Measurements from ENCODE around the gene TTC7B.

Gene TTC7B

DNA sequence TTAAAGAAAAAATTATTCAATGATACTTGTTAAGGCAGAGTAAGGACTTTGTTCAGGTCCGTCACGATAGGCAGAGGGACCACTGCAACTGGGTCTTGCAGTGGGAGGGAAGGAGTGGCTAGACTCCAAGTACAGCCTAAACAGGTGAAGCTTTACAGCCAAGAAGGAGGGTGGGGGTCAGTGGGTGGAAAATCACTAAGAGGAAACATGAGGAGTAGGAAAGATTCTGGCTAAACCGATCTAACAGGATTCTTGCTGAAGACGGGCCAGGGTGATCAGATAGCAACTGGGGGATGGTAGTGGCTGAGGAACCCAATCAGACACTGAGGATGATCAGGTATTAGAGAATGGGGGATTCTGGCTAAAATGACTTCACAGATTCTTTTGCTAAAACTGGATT is 100.2 kb downstream of the TTC7B start:
- H3K4ac ChIP-seq (ENCODE audit: low read depth, low read length), result no peak overlapping the region
- peaks cover 10% of the 10 kb centered on the region for H3K4me1 ChIP-seq (ENCODE audit: control insufficient read depth, low read depth, low read length)
- no peak overlapping the region for H4K8ac ChIP-seq (ENCODE audit: low read depth, low read length)
- H3K27me3 ChIP-seq (ENCODE audit: insufficient read depth, low read length, poor library complexity), result no peaks in the 10 kb centered on the region
- H3K9ac ChIP-seq (ENCODE audit: low read length), result no peak overlapping the region
- H2AK5ac ChIP-seq (ENCODE audit: low read length), result no peak overlapping the region
- no peaks in the 10 kb centered on the region for H3K79me1 ChIP-seq (ENCODE audit: low read length)
- DNase-seq, result peak; percentile 69
- H3K79me2 ChIP-seq (ENCODE audit: control insufficient read depth, insufficient read depth, low read length), result no peaks in the 10 kb centered on the region
- H3K56ac ChIP-seq (ENCODE audit: low read length), result no peak overlapping the region
- no peaks in the 10 kb centered on the region for H3K36me3 ChIP-seq (ENCODE audit: control insufficient read depth, insufficient read depth, low read length)
- H2BK120ac ChIP-seq (ENCODE audit: low read depth, low read length), result no peak overlapping the region
- no peak overlapping the region for H3K4me3 ChIP-seq (ENCODE audit: low read length)
- H2BK5ac ChIP-seq (ENCODE audit: low read length), result no peak overlapping the region
- H4K5ac ChIP-seq (ENCODE audit: low read length), result no peak overlapping the region
- no peak overlapping the region for H3K18ac ChIP-seq (ENCODE audit: low read length)
- H2BK15ac ChIP-seq (replicated peaks; ENCODE audit: low read depth), result no peak overlapping the region
- no peak overlapping the region for H3K27ac ChIP-seq (ENCODE audit: low read depth, low read length)
- no peak overlapping the region for H3K4me2 ChIP-seq (ENCODE audit: low read length)
- H3K23ac ChIP-seq (ENCODE audit: low read length), result no peak overlapping the region
- no CpG with 5 or more reads among the region's 4 CpGs for WGBS (ENCODE audit: extremely low coverage, insufficient coverage, low lambda C conversion rate)

DNA sequence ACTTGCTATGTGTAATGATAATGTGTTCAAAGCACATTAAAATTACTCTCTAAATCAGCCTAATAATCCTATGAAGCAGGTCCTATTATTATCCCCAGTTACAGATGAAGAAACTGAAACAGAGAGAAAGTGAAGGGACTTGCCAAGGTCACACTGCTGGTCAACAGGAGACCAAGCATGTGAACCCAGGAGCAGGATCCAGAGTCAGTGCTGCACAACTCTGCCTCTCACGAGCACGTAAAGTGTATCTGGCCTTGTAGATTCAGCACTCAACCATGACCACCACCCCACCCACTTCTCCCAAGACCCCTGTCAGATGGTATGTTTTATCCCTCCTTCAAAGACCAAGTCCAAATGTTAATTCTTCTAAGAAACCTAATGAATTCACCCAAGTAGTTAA is 100.7 kb downstream of the TTC7B start:
- Histone ChIP-seq H3K36me3 (ENCODE audit: control insufficient read depth, insufficient read depth, low read length) (no peaks in the 10 kb centered on the region), H2BK120ac (ENCODE audit: low read depth, low read length) (no peak overlapping the region), H3K18ac (ENCODE audit: low read length) (no peak overlapping the region), H3K4me1 (ENCODE audit: control insufficient read depth, low read depth, low read length) (peaks cover 10% of the 10 kb centered on the region), H3K4me2 (ENCODE audit: low read length) (no peak overlapping the region), H2AK5ac (ENCODE audit: low read length) (no peak overlapping the region), H3K9ac (ENCODE audit: low read length) (no peak overlapping the region), H3K23ac (ENCODE audit: low read length) (no peak overlapping the region), H3K4ac (ENCODE audit: low read depth, low read length) (no peak overlapping the region), H2BK15ac (replicated peaks; ENCODE audit: low read depth) (no peak overlapping the region), H3K27ac (ENCODE audit: low read depth, low read length) (no peak overlapping the region), H4K8ac (ENCODE audit: low read depth, low read length) (no peak overlapping the region), H3K27me3 (ENCODE audit: insufficient read depth, low read length, poor library complexity) (no peaks in the 10 kb centered on the region), H3K79me2 (ENCODE audit: control insufficient read depth, insufficient read depth, low read length) (no peaks in the 10 kb centered on the region), H3K79me1 (ENCODE audit: low read length) (no peaks in the 10 kb centered on the region), H2BK5ac (ENCODE audit: low read length) (no peak overlapping the region), H4K5ac (ENCODE audit: low read length) (no peak overlapping the region), H3K56ac (ENCODE audit: low read length) (no peak overlapping the region), H3K4me3 (ENCODE audit: low read length) (no peak overlapping the region)
- WGBS (ENCODE audit: extremely low coverage, insufficient coverage, low lambda C conversion rate), result no CpG with 5 or more reads among the region's 2 CpGs
- no peak for DNase-seq

- Histone ChIP-seq H2BK5ac (ENCODE audit: low read length) (no peak overlapping the region), H2BK120ac (ENCODE audit: low read depth, low read length) (no peak overlapping the region), H3K56ac (ENCODE audit: low read length) (no peak overlapping the region), H4K5ac (ENCODE audit: low read length) (no peak overlapping the region), H2AK5ac (ENCODE audit: low read length) (no peak overlapping the region), H3K79me2 (ENCODE audit: control insufficient read depth, insufficient read depth, low read length) (no peaks in the 10 kb centered on the region), H3K4me2 (ENCODE audit: low read length) (no peak overlapping the region), H2BK15ac (replicated peaks; ENCODE audit: low read depth) (no peak overlapping the region), H3K36me3 (ENCODE audit: control insufficient read depth, insufficient read depth, low read length) (no peaks in the 10 kb centered on the region), H3K79me1 (ENCODE audit: low read length) (no peaks in the 10 kb centered on the region), H4K8ac (ENCODE audit: low read depth, low read length) (no peak overlapping the region), H3K18ac (ENCODE audit: low read length) (no peak overlapping the region), H3K9ac (ENCODE audit: low read length) (no peak overlapping the region), H3K27me3 (ENCODE audit: insufficient read depth, low read length, poor library complexity) (no peaks in the 10 kb centered on the region), H3K27ac (ENCODE audit: low read depth, low read length) (no peak overlapping the region), H3K23ac (ENCODE audit: low read length) (no peak overlapping the region), H3K4me3 (ENCODE audit: low read length) (no peak overlapping the region), H3K4ac (ENCODE audit: low read depth, low read length) (no peak overlapping the region), H3K4me1 (ENCODE audit: control insufficient read depth, low read depth, low read length) (peaks cover 10% of the 10 kb centered on the region)
- WGBS (ENCODE audit: extremely low coverage, insufficient coverage, low lambda C conversion rate), result no CpG with 5 or more reads among the region's 1 CpG
- DNase-seq, result no peak
Observed at GRCh38 chr14:90714811-90715210, 101.4 kb downstream of the TTC7B start.

DNA sequence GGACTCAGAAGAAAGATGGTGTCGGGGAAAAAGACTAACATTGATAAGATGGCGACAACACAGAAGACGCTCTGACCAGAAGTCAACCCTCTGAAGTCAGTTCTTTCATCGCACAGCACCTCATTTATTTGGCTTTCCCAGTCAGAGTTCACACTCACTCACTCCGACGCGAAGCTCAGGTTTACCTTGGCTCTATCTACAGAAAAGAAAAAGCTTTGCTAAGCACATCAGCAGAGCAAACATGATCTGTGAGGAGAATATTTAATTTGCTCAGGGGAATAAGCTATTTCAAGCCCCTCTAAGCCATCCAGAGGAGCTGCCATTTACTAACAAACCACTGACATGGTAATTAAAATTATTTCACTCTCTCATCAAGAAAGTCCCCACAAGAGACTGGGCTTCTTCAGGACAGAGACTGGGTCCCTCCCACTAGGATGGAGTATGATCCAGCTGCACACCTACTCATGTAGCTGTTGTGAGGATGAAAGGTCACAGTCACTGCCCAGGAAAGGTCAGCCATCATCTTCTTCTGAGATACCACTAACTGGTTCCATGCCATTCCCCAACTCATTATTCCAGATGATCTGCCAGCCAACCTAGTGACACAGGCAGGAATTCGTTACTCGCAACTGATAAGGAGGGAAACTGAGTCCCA is 111.4 kb downstream of the TTC7B start:
- Histone ChIP-seq H4K8ac (ENCODE audit: low read depth, low read length) (no peak overlapping the region), H3K4me3 (ENCODE audit: low read length) (no peak overlapping the region), H3K9ac (ENCODE audit: low read length) (no peak overlapping the region), H2BK120ac (ENCODE audit: low read depth, low read length) (no peak overlapping the region), H3K27me3 (ENCODE audit: insufficient read depth, low read length, poor library complexity) (no peaks in the 10 kb centered on the region), H3K4ac (ENCODE audit: low read depth, low read length) (no peak overlapping the region), H4K5ac (ENCODE audit: low read length) (no peak overlapping the region), H3K27ac (ENCODE audit: low read depth, low read length) (no peak overlapping the region), H3K4me2 (ENCODE audit: low read length) (no peak overlapping the region), H3K36me3 (ENCODE audit: control insufficient read depth, insufficient read depth, low read length) (no peaks in the 10 kb centered on the region), H3K56ac (ENCODE audit: low read length) (no peak overlapping the region), H3K23ac (ENCODE audit: low read length) (no peak overlapping the region), H3K79me1 (ENCODE audit: low read length) (no peaks in the 10 kb centered on the region), H2BK15ac (replicated peaks; ENCODE audit: low read depth) (no peak overlapping the region), H3K4me1 (ENCODE audit: control insufficient read depth, low read depth, low read length) (no peaks in the 10 kb centered on the region), H2AK5ac (ENCODE audit: low read length) (no peak overlapping the region), H2BK5ac (ENCODE audit: low read length) (no peak overlapping the region), H3K18ac (ENCODE audit: low read length) (no peak overlapping the region), H3K79me2 (ENCODE audit: control insufficient read depth, insufficient read depth, low read length) (no peaks in the 10 kb centered on the region)
- DNase-seq, result no peak
- WGBS (ENCODE audit: extremely low coverage, insufficient coverage, low lambda C conversion rate), result no CpG with 5 or more reads among the region's 9 CpGs

GRCh38 chr14:90703841-90704737 is 112.1 kb downstream of the TTC7B start:
- Histone ChIP-seq H3K79me2 (ENCODE audit: control insufficient read depth, insufficient read depth, low read length) (no peaks in the 10 kb centered on the region), H3K9ac (ENCODE audit: low read length) (no peak overlapping the region), H3K4ac (ENCODE audit: low read depth, low read length) (no peak overlapping the region), H3K18ac (ENCODE audit: low read length) (no peak overlapping the region), H2AK5ac (ENCODE audit: low read length) (no peak overlapping the region), H3K27me3 (ENCODE audit: insufficient read depth, low read length, poor library complexity) (no peaks in the 10 kb centered on the region), H2BK5ac (ENCODE audit: low read length) (no peak overlapping the region), H3K36me3 (ENCODE audit: control insufficient read depth, insufficient read depth, low read length) (no peaks in the 10 kb centered on the region), H4K5ac (ENCODE audit: low read length) (no peak overlapping the region), H2BK15ac (replicated peaks; ENCODE audit: low read depth) (no peak overlapping the region), H3K56ac (ENCODE audit: low read length) (no peak overlapping the region), H3K4me1 (ENCODE audit: control insufficient read depth, low read depth, low read length) (no peaks in the 10 kb centered on the region), H3K27ac (ENCODE audit: low read depth, low read length) (no peak overlapping the region), H3K23ac (ENCODE audit: low read length) (no peak overlapping the region), H2BK120ac (ENCODE audit: low read depth, low read length) (no peak overlapping the region), H4K8ac (ENCODE audit: low read depth, low read length) (no peak overlapping the region), H3K4me3 (ENCODE audit: low read length) (no peak overlapping the region), H3K4me2 (ENCODE audit: low read length) (no peak overlapping the region), H3K79me1 (ENCODE audit: low read length) (no peaks in the 10 kb centered on the region)
- no peak for DNase-seq
- WGBS (ENCODE audit: extremely low coverage, insufficient coverage, low lambda C conversion rate), result no CpG with 5 or more reads among the region's 14 CpGs
